Choroid plexus epithelial cell (primary cell): ENCODE results near the gene EFHC1.

Experiments used
- DNase-seq: peaks from one replicate; pipeline ENCODE4 v3.0.0-alpha.2; 2010; ENCODE audit warnings: low read depth
- H3K4me3 ChIP-seq: 2 replicates; pipeline ENCODE4 v1.5.1; 2011; ENCODE audit warnings: low read depth, mild to moderate bottlenecking, control low read depth, low read length, moderate library complexity
- CTCF ChIP-seq: conservative IDR thresholded peaks from 2 replicates; pipeline ENCODE4 v1.5.1; 2011; ENCODE audit warnings: low read depth, mild to moderate bottlenecking, control low read depth, inconsistent platforms, low read length, moderate library complexity

EFHC1 gene

GRCh38 chr6:52557389-52558265 lies 137.5 kb downstream of the EFHC1 start:
- no peak for TF ChIP-seq CTCF
- no peak overlapping the region for H3K4me3 ChIP-seq
- no peak for DNase-seq

GRCh38 chr6:52558266-52559000 lies 138.3 kb downstream of the EFHC1 start:
- TF ChIP-seq CTCF: no peak
- no peak for DNase-seq
- H3K4me3 ChIP-seq: no peak overlapping the region

- no peak for TF ChIP-seq CTCF
- H3K4me3 ChIP-seq: no peak overlapping the region
- peak; percentile 36 for DNase-seq
These were observed 140.3 kb downstream of the EFHC1 start for GRCh38 chr6:52560462-52560861.

GRCh38 chr6:52562911-52563310 lies 142.8 kb downstream of the EFHC1 start:
- no peak overlapping the region for H3K4me3 ChIP-seq
- DNase-seq: peak; percentile 50
- TF ChIP-seq CTCF: no peak

GRCh38 chr6:52564856-52565255 lies 144.7 kb downstream of the EFHC1 start:
- H3K4me3 ChIP-seq: no peak overlapping the region
- no peak for TF ChIP-seq CTCF
- DNase-seq: peak; percentile 1

- peak; percentile 15 for DNase-seq
- no peak for TF ChIP-seq CTCF
- no peak overlapping the region for H3K4me3 ChIP-seq
These were observed 146.1 kb downstream of the EFHC1 start for GRCh38 chr6:52566201-52566600.
